HepG2 (cell line): ENCODE data around the gene DHX57. TPM values are rescaled to one million over a fixed set of nuclear protein-coding genes. Genes with fewer than 3 reads are reported as not detected.

ENCODE experiments used
- ATAC-seq: fragments of 200-7000 bp; cut with Tn5 transposase; 3 replicates; pipeline ENCODE4 v1.9.1; 2020; ENCODE audit warnings: mild to moderate bottlenecking, moderate library complexity
- BruUV-seq: library from RNA; stranded (reverse); fragments of 400-500 nt; replicated peaks from 2 replicates; lab custom pipeline; 2021; lab: Mats Ljungman, UMichigan
- CTCF ChIA-PET: fragments of 300-600 bp; formaldehyde crosslinking; extraction: SDS; loops from one replicate; lab custom pipeline; 2021; ENCODE audit warnings: low total read pairs, inconsistent platforms, low intra/inter-chr PET ratio; lab: Yijun Ruan, JAX
- POLR2A ChIA-PET: fragments of 350-600 bp; sonication (Branson Sonifier 250); formaldehyde crosslinking; loops from one replicate; lab custom pipeline; 2020; ENCODE audit warnings: antibody characterized with exemption, inconsistent platforms; lab: Yijun Ruan, JAX
- DNase-seq: peaks from one replicate; pipeline ENCODE4 v3.0.0-alpha.2; 2015; ENCODE audit warnings: low spot score
- FAIRE-seq: peaks from 3 replicates; lab custom pipeline; 2011; peaks lifted over from hg19 to GRCh38; lab: Jason Lieb, UNC
- H2AFZ ChIP-seq: one replicate; pipeline ENCODE4 v1.6.1; 2011; ENCODE audit warnings: low read length, inconsistent platforms
- H3K27ac ChIP-seq: fragments of 300-600 bp; 3 replicates; pipeline ENCODE4 v1.8.0; 2011; ENCODE audit warnings: mixed run types, mild to moderate bottlenecking, mixed read lengths, low read length, inconsistent platforms; ENCODE audit not compliant: insufficient read depth; ENCODE audit errors: extremely low read length
- H3K27me3 ChIP-seq, 2 experiments: fragments of 200-600 bp in 1 of 2; 2 replicates in 1 of 2; 3 replicates in 1 of 2; pipeline versions ENCODE4 v1.6.0 to v1.8.0; 2011; ENCODE audit warnings: low read length in 2 of 2, mild to moderate bottlenecking in 2 of 2, moderate library complexity in 2 of 2, inconsistent platforms in 1 of 2; ENCODE audit not compliant: insufficient read depth in 2 of 2, control insufficient read depth in 1 of 2
- H3K36me3 ChIP-seq, 2 experiments: fragments of 200-600 bp in 1 of 2; replicated peaks in 1 of 2; 2 replicates in 1 of 2; 3 replicates in 1 of 2; pipeline versions ENCODE4 v1.5.1 to v1.8.0; 2011; ENCODE audit warnings: low read length in 2 of 2, inconsistent platforms in 1 of 2; ENCODE audit not compliant: insufficient read depth in 2 of 2, control insufficient read depth in 1 of 2
- H3K4me1 ChIP-seq: 2 replicates; pipeline ENCODE4 v1.5.1; 2012; ENCODE audit warnings: low read length, inconsistent platforms; ENCODE audit not compliant: insufficient read depth
- H3K4me2 ChIP-seq: 2 replicates; pipeline ENCODE4 v1.6.0; 2011; ENCODE audit warnings: low read depth, low read length, inconsistent platforms
- H3K4me3 ChIP-seq, 3 experiments: fragments of 200-600 bp in 1 of 3; sonication (generic), shearing (Covaris generic) in 1 of 3; replicated peaks in 1 of 3; 2 replicates each; pipeline ENCODE4 v1.5.1; 2011 to 2016; ENCODE audit warnings: low read length in 3 of 3, inconsistent platforms in 2 of 3, low read depth in 2 of 3, mild to moderate bottlenecking in 2 of 3, control low read depth in 1 of 3, mixed read lengths in 1 of 3; ENCODE audit not compliant: insufficient read depth in 1 of 3
- H3K79me2 ChIP-seq: one replicate; pipeline ENCODE4 v1.6.1; 2011; ENCODE audit warnings: low read length, inconsistent platforms; ENCODE audit not compliant: insufficient read depth
- H3K9ac ChIP-seq: 2 replicates; pipeline ENCODE4 v1.6.0; 2011; ENCODE audit warnings: mild to moderate bottlenecking, low read depth, low read length, inconsistent platforms; ENCODE audit not compliant: insufficient read depth
- H3K9me3 ChIP-seq: 2 replicates; pipeline ENCODE4 v1.5.1; 2012; ENCODE audit warnings: mild to moderate bottlenecking, low read length
- H4K20me1 ChIP-seq: 2 replicates; pipeline ENCODE4 v1.6.0; 2011; ENCODE audit warnings: inconsistent platforms, mild to moderate bottlenecking, low read length, moderate library complexity; ENCODE audit not compliant: insufficient read depth
- ARHGAP35 ChIP-seq: sonication (generic); formaldehyde crosslinking; IDR thresholded peaks from 2 replicates; pipeline ENCODE4 v1.9.0; 2022; ENCODE audit warnings: mild to moderate bottlenecking, inconsistent platforms, moderate library complexity, missing genetic modification reagents, borderline replicate concordance
- HDAC1 ChIP-seq: sonication (generic); formaldehyde crosslinking; IDR thresholded peaks from 2 replicates; pipeline ENCODE4 v1.5.1; 2020; ENCODE audit warnings: mild to moderate bottlenecking, missing genetic modification reagents
- KDM4B ChIP-seq: sonication (generic); formaldehyde crosslinking; IDR thresholded peaks from 2 replicates; pipeline ENCODE4 v1.4.0; 2020; ENCODE audit warnings: missing genetic modification reagents
- MLLT10 ChIP-seq: sonication (generic); formaldehyde crosslinking; IDR thresholded peaks from 2 replicates; pipeline ENCODE4 v1.4.0; 2020; ENCODE audit warnings: missing genetic modification reagents
- MTA3 ChIP-seq: sonication (generic); formaldehyde crosslinking; IDR thresholded peaks from 2 replicates; pipeline ENCODE4 v1.4.0; 2020; ENCODE audit warnings: missing genetic modification reagents
- NKX3-1 ChIP-seq: sonication (generic); formaldehyde crosslinking; IDR thresholded peaks from 2 replicates; pipeline ENCODE4 v1.5.0; 2020; ENCODE audit warnings: missing genetic modification reagents
- NPAS2 ChIP-seq: sonication (generic); formaldehyde crosslinking; IDR thresholded peaks from 2 replicates; pipeline ENCODE4 v1.8.0; 2022; ENCODE audit warnings: mild to moderate bottlenecking, missing genetic modification reagents, borderline replicate concordance
- SRSF4 ChIP-seq: fragments of 200-400 bp; formaldehyde crosslinking; IDR thresholded peaks from one replicate; pipeline ENCODE4 v1.6.1; 2018; ENCODE audit warnings: mild to moderate bottlenecking, low read depth, low read length, moderate library complexity; ENCODE audit not compliant: poor library complexity, severe bottlenecking
- TFDP1 ChIP-seq: IDR thresholded peaks from 2 replicates; pipeline ENCODE4 v1.6.1; 2016; ENCODE audit warnings: missing compliant biosample characterization, missing genetic modification reagents, borderline replicate concordance
- ZNF296 ChIP-seq: sonication (generic); formaldehyde crosslinking; conservative IDR thresholded peaks from 2 replicates; pipeline ENCODE4 v1.5.0; 2020; ENCODE audit warnings: mild to moderate bottlenecking, missing genetic modification reagents
- ZNF451 ChIP-seq: sonication (generic); formaldehyde crosslinking; IDR thresholded peaks from 2 replicates; pipeline ENCODE4 v1.5.0; 2020; ENCODE audit warnings: mild to moderate bottlenecking, missing genetic modification reagents
- ZNF580 ChIP-seq: IDR thresholded peaks from 2 replicates; pipeline ENCODE4 v1.6.1; 2016; ENCODE audit warnings: low read depth, borderline replicate concordance
- in situ Hi-C: cut with HindIII; loops from 2 replicates; pipeline ENCODE4 v1.10.0; 2017; ENCODE audit warnings: low pct_unique_long_range_greater_than_20kb; ENCODE audit not compliant: extremely low pct_ligation_motif_present
- intact Hi-C: fragments of 100-400 bp; cut with micrococcal nuclease; formaldehyde crosslinking; loops from one replicate; pipeline ENCODE4 v1.10.0; 2022; ENCODE audit not compliant: unreplicated experiment
- polyA plus RNA-seq, 8 experiments: library from polyadenylated mRNA; depleted of rRNA in 3 of 8; stranded (reverse) in 7 of 8; unstranded in 1 of 8; fragments of >200 nt; fragmentation: Illumina TruSeq in 4 of 8; extraction: Trizol in 4 of 8; gene quantifications; 2 replicates each; pipeline versions ENCODE4 v1.2.1 to v1.2.3, GENCODE V29; 2011 to 2016; ENCODE audit warnings: low read depth in 4 of 8, missing spikeins in 1 of 8, mixed read lengths in 1 of 8; ENCODE audit not compliant: insufficient read depth in 1 of 8
- total RNA-seq, 5 experiments: library from RNA; depleted of rRNA; stranded (reverse); fragments of >200 nt; fragmentation: Illumina TruSeq; extraction: Trizol; gene quantifications; 2 replicates each; pipeline ENCODE4 v1.2.3, GENCODE V29; 2016; ENCODE audit warnings: low read depth in 1 of 5
- TF ChIP-seq, protein P1 (sequence below): sonication (generic); formaldehyde crosslinking; IDR thresholded peaks from 2 replicates; pipeline ENCODE4 v1.4.0; 2020; ENCODE audit warnings: missing genetic modification reagents; ENCODE audit errors: not compliant biosample characterization
- TF ChIP-seq, protein P2 (sequence below): sonication (generic); formaldehyde crosslinking; IDR thresholded peaks from 2 replicates; pipeline ENCODE4 v1.8.1; 2023; ENCODE audit warnings: mild to moderate bottlenecking, inconsistent platforms, moderate library complexity, missing genetic modification reagents, borderline replicate concordance

DHX57 gene
- total and polyA plus RNA-seq, 2 of the 13 experiments (the other 11 are each of a cell fraction or from before 2014, with no cell fraction given): 9.2 to 24.2 TPM

DNA sequence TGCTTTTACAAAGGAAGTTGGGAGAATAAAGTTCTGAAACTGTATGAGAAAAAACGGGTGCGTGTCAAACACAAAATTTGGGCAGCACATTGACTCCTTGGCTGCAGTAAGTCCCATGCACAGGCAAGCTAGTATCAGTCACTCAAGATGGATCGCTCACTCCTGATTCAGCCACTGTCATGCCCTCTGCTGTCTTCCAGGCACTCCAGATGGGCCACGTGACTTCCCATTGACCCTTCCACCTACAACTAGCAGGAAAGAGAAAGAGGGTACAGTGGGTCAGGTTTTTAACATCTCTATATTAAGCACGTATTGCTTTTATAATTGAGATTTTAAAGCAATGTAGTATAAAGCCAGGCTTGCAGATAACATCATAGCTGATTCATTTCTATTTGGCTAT, 22.5 kb upstream of the DHX57 start (continued):
- TF ChIP-seq, protein P1, sequence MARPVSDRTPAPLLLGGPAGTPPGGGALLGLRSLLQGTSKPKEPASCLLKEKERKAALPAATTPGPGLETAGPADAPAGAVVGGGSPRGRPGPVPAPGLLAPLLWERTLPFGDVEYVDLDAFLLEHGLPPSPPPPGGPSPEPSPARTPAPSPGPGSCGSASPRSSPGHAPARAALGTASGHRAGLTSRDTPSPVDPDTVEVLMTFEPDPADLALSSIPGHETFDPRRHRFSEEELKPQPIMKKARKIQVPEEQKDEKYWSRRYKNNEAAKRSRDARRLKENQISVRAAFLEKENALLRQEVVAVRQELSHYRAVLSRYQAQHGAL: no peak
- TF ChIP-seq NKX3-1 (CRISPR knock-in tag) (no peak), MTA3 (no peak)
- TF ChIP-seq, all 625 proteins: peak for 0

GRCh38 chr2:38892819-38893218, 17.1 kb upstream of the DHX57 start:
- in situ Hi-C loops: no loop called here
- no peaks in the 10 kb centered on the region for H4K20me1 ChIP-seq
- H3K4me1 ChIP-seq: no peaks in the 10 kb centered on the region
- FAIRE-seq: no peak
- no peak overlapping the region for H3K9ac ChIP-seq
- H3K4me2 ChIP-seq: no peak overlapping the region
- no peak overlapping the region for H3K27ac ChIP-seq
- no peaks in the 10 kb centered on the region for H3K79me2 ChIP-seq
- H3K36me3 ChIP-seq: no peaks in the 10 kb centered on the region
- H3K4me3 ChIP-seq: no peak overlapping the region
- intact Hi-C loops: no loop called here
- no peak for DNase-seq
- BruUV-seq: no TSS peak
- H3K27me3 ChIP-seq: 0 out of 5 replicates have a peak, but pooled peaks cover 0 to 9% of the 10 kb centered on the region in 2 experiments
- H3K9me3 ChIP-seq: no peaks in the 10 kb centered on the region
- H2AFZ ChIP-seq: no peak overlapping the region
- POLR2A ChIA-PET: interaction anchor here (1.3 kb wide), 1 partner anchor 17 kb away, joined by 4 read pairs; the partner anchor contains the start of genes DHX57 and MORN2
- TF ChIP-seq MLLT10 (CRISPR knock-in tag): no peak
- no peak for TF ChIP-seq ARHGAP35 (CRISPR knock-in tag)
- no peak for TF ChIP-seq TFDP1 (CRISPR knock-in tag)
- no peak for TF ChIP-seq NPAS2 (CRISPR knock-in tag)
- TF ChIP-seq SRSF4: no peak
- no peak for TF ChIP-seq KDM4B (CRISPR knock-in tag)
- TF ChIP-seq ZNF580 (CRISPR knock-in tag): no peak
- no peak for TF ChIP-seq HDAC1 (CRISPR knock-in tag)
- TF ChIP-seq ZNF296: no peak
- TF ChIP-seq ZNF451 (CRISPR knock-in tag): no peak
- TF ChIP-seq, protein P2, sequence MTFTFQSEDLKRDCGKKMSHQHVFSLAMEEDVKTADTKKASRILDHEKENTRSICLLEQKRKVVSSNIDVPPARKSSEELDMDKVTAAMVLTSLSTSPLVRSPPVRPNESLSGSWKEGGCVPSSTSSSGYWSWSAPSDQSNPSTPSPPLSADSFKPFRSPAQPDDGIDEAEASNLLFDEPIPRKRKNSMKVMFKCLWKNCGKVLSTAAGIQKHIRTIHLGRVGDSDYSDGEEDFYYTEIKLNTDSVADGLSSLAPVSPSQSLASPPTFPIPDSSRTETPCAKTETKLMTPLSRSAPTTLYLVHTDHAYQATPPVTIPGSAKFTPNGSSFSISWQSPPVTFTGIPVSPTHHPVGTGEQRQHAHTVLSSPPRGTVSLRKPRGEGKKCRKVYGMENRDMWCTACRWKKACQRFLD (CRISPR knock-in tag): no peak
- ATAC-seq: no peak
- CTCF ChIA-PET: no interaction called here
